ENCODE measurements around the gene SLX4.

The SLX4 gene

GRCh38 chr16:3599121-3599520 lies 12.3 kb downstream of the SLX4 start:
- DNase-seq: no peak

GRCh38 chr16:3598236-3598635 lies 13.2 kb downstream of the SLX4 start:
- DNase-seq: no peak

GRCh38 chr16:3597676-3598075 lies 13.7 kb downstream of the SLX4 start:
- DNase-seq: no peak

- no peak for DNase-seq
These were observed 14.2 kb downstream of the SLX4 start for GRCh38 chr16:3597226-3597625.

- DNase-seq: no peak
These were observed 15.1 kb downstream of the SLX4 start for GRCh38 chr16:3596101-3596861.

- no peak for DNase-seq
These were observed 15.8 kb downstream of the SLX4 start for GRCh38 chr16:3595521-3596021.

GRCh38 chr16:3595110-3595486 lies 16.3 kb downstream of the SLX4 start:
- no peak for DNase-seq

GRCh38 chr16:3594316-3595109 lies 16.9 kb downstream of the SLX4 start:
- DNase-seq: no peak

- DNase-seq: no peak
These were observed 18.8 kb downstream of the SLX4 start for GRCh38 chr16:3592559-3592958.

GRCh38 chr16:3591991-3592390 lies 19.4 kb downstream of the SLX4 start:
- no peak for DNase-seq

GRCh38 chr16:3591436-3591803 lies 20.0 kb downstream of the SLX4 start:
- no peak for DNase-seq

GRCh38 chr16:3590736-3591435 lies 20.5 kb downstream of the SLX4 start:
- DNase-seq: no peak

GRCh38 chr16:3589991-3590701 lies 21.3 kb downstream of the SLX4 start:
- DNase-seq: no peak

GRCh38 chr16:3589441-3589921 lies 21.9 kb downstream of the SLX4 start:
- DNase-seq: no peak

GRCh38 chr16:3589001-3589400 lies 22.4 kb downstream of the SLX4 start:
- no peak for DNase-seq

- peak; percentile 69 for DNase-seq
These were observed 23.8 kb downstream of the SLX4 start for GRCh38 chr16:3587547-3588110.

- DNase-seq: no peak
These were observed 27.0 kb downstream of the SLX4 start for GRCh38 chr16:3584412-3584811.

GRCh38 chr16:3583303-3584038 lies 27.9 kb downstream of the SLX4 start:
- no peak for DNase-seq

GRCh38 chr16:3582276-3583165 lies 28.9 kb downstream of the SLX4 start:
- no peak for DNase-seq

- DNase-seq: no peak
These were observed 30.0 kb downstream of the SLX4 start for GRCh38 chr16:3581392-3581791.

GRCh38 chr16:3580686-3581085 lies 30.7 kb downstream of the SLX4 start:
- DNase-seq: no peak

All from NCI-H526 treated with DMSO at 0.1 percent for 48 hours (cell line).